Psoas muscle (tissue), 8 donors: ENCODE data around the gene CENPL. TPM values are rescaled to one million over a fixed set of nuclear protein-coding genes. Genes with fewer than 3 reads are reported as not detected.
A peak's percentile ranks its signal among the peaks of the same experiment; 100 is the strongest.
"Not testable (repeated sequence)": the region's sequence is repeated elsewhere in the genome, so short reads cannot be mapped to it uniquely, and the experiment has no call there.

Experiments used
- ATAC-seq, 4 donors: fragments of 200-7000 bp; cut with Tn5 transposase; one replicate each; pipeline ENCODE4 v1.9.1; 2020; ENCODE audit warnings: moderate library complexity in 3 of 4, mild to moderate bottlenecking in 2 of 4
- DNase-seq, 2 donors: peaks; one replicate each; pipeline ENCODE4 v3.0.0-alpha.2; 2020
- H3K27ac ChIP-seq: fragments of 200-600 bp; one replicate; pipeline ENCODE4 v1.8.0; 2022
- H3K27me3 ChIP-seq, 3 donors: fragments of 200-600 bp in 1 of 3; one replicate each; pipeline versions ENCODE4 v1.6.1 to v1.8.0; 2013 to 2022; ENCODE audit warnings: low read length in 2 of 3, mild to moderate bottlenecking in 2 of 3, moderate library complexity in 1 of 3; ENCODE audit not compliant: insufficient read depth in 3 of 3
- H3K36me3 ChIP-seq, 2 donors: fragments of 200-600 bp in 1 of 2; one replicate each; pipeline versions ENCODE4 v1.6.1 to v1.8.0; 2013 to 2022; ENCODE audit warnings: low read depth in 1 of 2, mild to moderate bottlenecking in 1 of 2, moderate library complexity in 1 of 2; ENCODE audit not compliant: insufficient read depth in 1 of 2
- H3K4me1 ChIP-seq: fragments of 200-600 bp; one replicate; pipeline ENCODE4 v1.8.0; 2022
- H3K4me3 ChIP-seq: fragments of 200-600 bp; one replicate; pipeline ENCODE4 v1.8.0; 2022; ENCODE audit warnings: mild to moderate bottlenecking
- H3K9me3 ChIP-seq: fragments of 200-600 bp; one replicate; pipeline ENCODE4 v1.8.0; 2022
- WGBS, 3 donors: extraction: QIAGEN DNeasy Blood & Tissue Kit; methylation state at CpG; one replicate each; pipeline versions ENCODE4 v1.1.6 to v1.1.7; 2013; 5-methylcytosine and 5-hydroxymethylcytosine counted together
- intact Hi-C, 2 donors: fragments of 100-400 bp; cut with DNase I; formaldehyde crosslinking; loops; one replicate each; pipeline versions ENCODE4 v1.11.0 to v1.14.2; 2022
- polyA plus RNA-seq, 3 donors: library from polyadenylated mRNA; stranded (reverse); fragments of 200-250 nt; gene quantifications; one replicate each; pipeline ENCODE4 v1.2.3, GENCODE V29; 2013
- total RNA-seq, 4 donors: library from RNA; stranded (reverse); fragmentation: NEBNext Ultra II Directional in 2 of 4; extraction: Animal tissue kit (Norgen Biotek cat#: 25700) in 2 of 4; gene quantifications; one replicate each; pipeline versions ENCODE4 v1.2.1 to v1.2.4, GENCODE V29; 2021 to 2023
- TF ChIP-seq, protein P1 (sequence below): fragments of 200-600 bp; IDR thresholded peaks from one replicate; pipeline ENCODE4 v1.8.0; 2022; ENCODE audit warnings: antibody characterized with exemption
- donor health status: healthy with polysubstance abuse.
- donor health status: DM: no; HTN: no; CAD: no; lungs with moderate emphysema.
- donor health status: Bipolar disorder and iron deficiency.
- donor health status: healthy.
- donor health status: DM: yes; HTN: yes; CAD: no.
- donor health status: DM: no; HTN: no; CAD: no.
- donor health status: DM: no; HTN: no; CAD: no.
- donor health status: DM: yes; HTN: yes; CAD: no.

CENPL gene
- total and polyA plus RNA-seq, 7 donors, result 2.1 to 7.0 (median 5.0) TPM

DNA sequence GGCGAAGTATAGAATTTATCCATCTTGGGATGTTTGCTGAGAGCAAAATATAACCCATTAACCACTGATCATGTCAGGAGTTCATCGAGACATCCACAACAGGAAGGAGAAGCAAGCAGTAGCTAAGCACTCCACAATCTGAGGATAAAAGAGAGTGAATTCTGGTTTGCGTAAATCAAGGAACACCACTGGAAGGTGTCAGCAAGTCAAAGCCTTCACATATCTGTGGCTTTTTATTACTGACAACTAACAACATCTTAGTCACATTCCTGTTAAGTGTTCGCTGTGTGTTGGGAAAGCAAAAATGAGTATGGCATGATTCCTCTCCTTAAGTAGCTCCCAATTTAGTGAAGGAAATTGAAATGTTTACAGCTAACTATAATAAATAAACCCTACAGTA is 44.7 kb downstream of the CENPL start:
- Histone ChIP-seq H3K4me1 (no peaks in the 10 kb centered on the region), H3K4me3 (no peak overlapping the region), H3K27ac (no peak overlapping the region), H3K9me3 (peaks cover 8% of the 10 kb centered on the region), H3K36me3 (peaks cover 9 to 83% of the 10 kb centered on the region in 2 donors), H3K27me3 (no peaks in the 10 kb centered on the region)
- TF ChIP-seq, protein P1, sequence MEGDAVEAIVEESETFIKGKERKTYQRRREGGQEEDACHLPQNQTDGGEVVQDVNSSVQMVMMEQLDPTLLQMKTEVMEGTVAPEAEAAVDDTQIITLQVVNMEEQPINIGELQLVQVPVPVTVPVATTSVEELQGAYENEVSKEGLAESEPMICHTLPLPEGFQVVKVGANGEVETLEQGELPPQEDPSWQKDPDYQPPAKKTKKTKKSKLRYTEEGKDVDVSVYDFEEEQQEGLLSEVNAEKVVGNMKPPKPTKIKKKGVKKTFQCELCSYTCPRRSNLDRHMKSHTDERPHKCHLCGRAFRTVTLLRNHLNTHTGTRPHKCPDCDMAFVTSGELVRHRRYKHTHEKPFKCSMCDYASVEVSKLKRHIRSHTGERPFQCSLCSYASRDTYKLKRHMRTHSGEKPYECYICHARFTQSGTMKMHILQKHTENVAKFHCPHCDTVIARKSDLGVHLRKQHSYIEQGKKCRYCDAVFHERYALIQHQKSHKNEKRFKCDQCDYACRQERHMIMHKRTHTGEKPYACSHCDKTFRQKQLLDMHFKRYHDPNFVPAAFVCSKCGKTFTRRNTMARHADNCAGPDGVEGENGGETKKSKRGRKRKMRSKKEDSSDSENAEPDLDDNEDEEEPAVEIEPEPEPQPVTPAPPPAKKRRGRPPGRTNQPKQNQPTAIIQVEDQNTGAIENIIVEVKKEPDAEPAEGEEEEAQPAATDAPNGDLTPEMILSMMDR, result no peak
- intact Hi-C loops, result loop anchor here in 1 of 2 donors (5.0 kb wide), 1 partner anchor 32 kb away; no protein-coding TSS in a partner anchor
- 94 to 98% (median 98%) methylated on average over 4 of the region's 4 CpGs for WGBS, 3 donors
- DNase-seq, result no peak
- no peak for ATAC-seq

DNA sequence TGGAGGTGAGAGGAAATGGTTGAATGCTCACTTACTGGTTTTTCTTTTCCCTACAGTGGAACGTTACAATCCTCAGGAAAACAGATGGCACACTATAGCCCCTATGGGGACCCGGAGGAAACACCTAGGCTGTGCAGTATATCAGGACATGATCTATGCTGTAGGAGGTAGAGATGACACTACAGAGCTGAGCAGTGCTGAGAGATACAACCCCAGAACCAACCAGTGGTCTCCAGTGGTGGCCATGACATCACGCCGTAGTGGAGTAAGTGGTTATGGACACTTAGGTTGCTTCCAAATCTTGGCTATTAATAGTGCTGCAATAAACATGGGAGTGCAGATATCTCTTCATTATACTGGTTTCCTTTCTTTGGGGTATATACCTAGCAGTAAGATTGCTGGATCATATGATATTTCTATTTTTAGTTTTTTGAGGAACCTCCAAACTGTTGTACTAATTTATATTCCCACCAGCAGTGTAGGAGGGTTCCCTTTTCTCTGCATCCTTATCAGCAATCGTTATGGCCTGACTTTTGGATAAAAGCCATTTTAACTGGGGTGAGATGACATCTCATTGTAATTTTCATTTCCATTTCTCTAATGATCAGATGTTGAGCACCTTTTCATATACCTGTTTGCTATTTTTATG is 49.0 kb downstream of the CENPL start:
- TF ChIP-seq, protein P1, result no peak
- WGBS, 3 donors, result 91 to 95% (median 92%) methylated on average over 5 of the region's 5 CpGs

DNA sequence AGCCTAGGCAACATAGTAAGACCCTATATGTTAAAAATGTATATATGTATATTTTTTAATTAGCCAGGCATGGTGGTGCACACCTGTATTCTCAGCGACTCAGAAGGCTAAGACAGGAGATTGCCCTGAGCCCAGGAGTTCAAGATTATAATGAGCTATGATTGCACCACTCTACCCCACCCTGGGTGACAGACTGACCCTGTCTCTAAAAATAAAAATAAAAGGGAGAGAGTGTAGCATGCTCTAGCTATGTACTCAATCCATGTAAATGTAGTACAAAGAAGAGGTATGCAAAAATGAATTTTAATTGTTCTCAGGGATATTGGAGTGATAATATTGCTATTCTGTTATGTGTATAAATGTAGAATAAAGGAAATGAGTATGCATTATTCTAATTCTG is 53.1 kb downstream of the CENPL start:
- Histone ChIP-seq H3K9me3 (peaks cover 6% of the 10 kb centered on the region), H3K36me3 (peaks cover 7 to 63% of the 10 kb centered on the region in 2 donors), H3K4me1 (no peaks in the 10 kb centered on the region), H3K4me3 (no peak overlapping the region), H3K27ac (no peak overlapping the region), H3K27me3 (no peaks in the 10 kb centered on the region)
- intact Hi-C loops, result no loop called here
- TF ChIP-seq, protein P1, result no peak
- peak in 3 of 4 donors; percentile 30 to 67 (median 57) for ATAC-seq
- no peak for DNase-seq
- WGBS, 3 donors, result 75 to 96% (median 95%) methylated on average over 1 of the region's 1 CpG

More for the DNA sequence above, 49.0 kb downstream of the CENPL start:
- DNase-seq (no peak), ATAC-seq (no peak)
- H3K27me3 ChIP-seq, result no peaks in the 10 kb centered on the region
- no peak overlapping the region for H3K27ac ChIP-seq
- H3K4me1 ChIP-seq, result no peaks in the 10 kb centered on the region
- H3K4me3 ChIP-seq, result no peak overlapping the region
- H3K36me3 ChIP-seq, result peaks cover 11 to 74% of the 10 kb centered on the region in 2 donors
- peaks cover 8% of the 10 kb centered on the region for H3K9me3 ChIP-seq
- intact Hi-C loops, result loop anchor here in 1 of 2 donors (5.0 kb wide), 1 partner anchor 37 kb away; no protein-coding TSS in a partner anchor

DNA sequence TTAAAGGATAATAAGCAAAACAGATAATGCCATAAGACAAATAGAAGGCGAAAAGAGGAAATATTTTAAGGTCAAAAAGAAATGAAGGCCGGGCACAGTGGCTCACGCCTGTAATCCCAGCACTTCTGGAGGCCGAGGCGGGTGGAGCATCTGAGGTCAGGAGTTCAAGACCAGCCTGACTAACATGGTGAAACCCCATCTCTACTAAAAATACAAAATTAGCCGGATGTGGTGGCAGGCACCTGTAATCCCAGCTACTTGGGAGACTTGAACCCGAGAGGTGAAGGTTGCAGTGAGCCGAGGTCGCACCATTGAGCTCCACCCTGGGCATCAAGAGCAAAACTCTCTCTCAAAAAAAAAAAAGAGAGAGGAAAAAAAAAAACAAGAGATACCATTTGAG is 54.4 kb downstream of the CENPL start:
- not testable (repeated sequence) for H3K9me3 ChIP-seq
- WGBS, 3 donors, result 92 to 93% (median 93%) methylated on average over 9 of the region's 9 CpGs
- H3K36me3 ChIP-seq, result peaks cover 6 to 63% of the 10 kb centered on the region in 2 donors

DNA sequence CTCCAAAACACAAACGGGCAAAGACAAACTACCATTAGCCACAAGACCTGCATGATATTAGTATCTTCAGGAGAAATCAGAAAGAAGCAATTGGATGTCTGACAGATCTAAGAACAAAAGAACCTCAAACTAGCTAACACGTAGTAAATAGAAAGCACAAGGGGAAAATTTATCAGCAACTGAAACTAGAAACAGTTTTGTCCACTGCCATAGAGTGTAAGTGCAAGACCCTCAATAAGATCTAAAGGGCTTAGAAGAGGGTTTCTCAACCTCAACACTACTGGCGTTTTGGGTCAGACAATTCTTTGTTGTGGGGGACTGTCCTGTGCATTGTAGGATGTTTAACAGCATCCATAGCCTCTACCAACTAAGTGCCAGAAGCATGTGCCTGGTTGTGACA is 55.9 kb downstream of the CENPL start:
- no peak overlapping the region for H3K4me3 ChIP-seq
- 90 to 95% (median 93%) methylated on average over 3 of the region's 3 CpGs for WGBS, 3 donors
- peaks cover 0 to 54% of the 10 kb centered on the region in 2 donors for H3K36me3 ChIP-seq
- ATAC-seq (no peak), DNase-seq (no peak)
- no peaks in the 10 kb centered on the region for H3K9me3 ChIP-seq
- H3K27ac ChIP-seq, result no peak overlapping the region
- no peaks in the 10 kb centered on the region for H3K27me3 ChIP-seq
- H3K4me1 ChIP-seq, result no peaks in the 10 kb centered on the region
- intact Hi-C loops, result no loop called here
- TF ChIP-seq, protein P1, result no peak

More for the DNA sequence above, 54.4 kb downstream of the CENPL start:
- H3K4me1 ChIP-seq, H3K27me3 ChIP-seq, H3K4me3 ChIP-seq, intact Hi-C loops, ATAC-seq, H3K27ac ChIP-seq: not testable (repeated sequence)
- DNase-seq, result peak in 1 of 2 donors; percentile 12
